ENCODE data around the gene FCN2. TPM values are rescaled to one million over a fixed set of nuclear protein-coding genes. Genes with fewer than 3 reads are reported as not detected.

Gene FCN2
- not detected in 2 replicates for total RNA-seq (2011; cell fraction: chromatin; rRNA removed; ENCODE audit: low replicate concordance)
- not detected in 2 replicates for total RNA-seq (2011; cell fraction: nucleolus; rRNA removed)
- not detected in 2 replicates for total RNA-seq (2011; cell fraction: nucleoplasm; rRNA removed)
- total RNA-seq (2014; rRNA removed) (not detected in 2 replicates), total RNA-seq (2014; rRNA removed; fragmentation: Illumina TruSeq; extraction: Trizol) (not detected in 2 replicates), total RNA-seq (2015; rRNA removed; fragmentation: Illumina TruSeq; extraction: Trizol) (not detected in 2 replicates), total RNA-seq (2021) (not detected in 2 replicates), polyA plus RNA-seq (2011; rRNA removed) (not detected in 2 replicates), polyA plus RNA-seq (2014; fragmentation: Illumina TruSeq; extraction: Trizol) (not detected in 2 replicates), polyA plus RNA-seq (2014; fragmentation: Nextera tagmentation; extraction: Ambion mirVana) (not detected), polyA plus RNA-seq (2014; rRNA removed) (not detected in 2 replicates), polyA minus RNA-seq (2011; rRNA and poly(A)+ RNA removed) (not detected in 2 replicates), Bru-seq, nascent RNA (not detected), BruChase-seq, experiment 1, labeled RNA remaining after a 2-hour chase (not detected), BruChase-seq, experiment 2, labeled RNA remaining after a 6-hour chase (not detected)
- not detected in 2 replicates for polyA plus RNA-seq (2011; cell fraction: cytosol; rRNA removed)
- not detected in 2 replicates for polyA plus RNA-seq (2011; cell fraction: nucleus; rRNA removed)
- polyA plus RNA-seq (2012): not detected in 2 replicates
- polyA minus RNA-seq (2011; cell fraction: cytosol; rRNA and poly(A)+ RNA removed): not detected in 2 replicates
- not detected in 2 replicates for polyA minus RNA-seq (2011; cell fraction: nucleus; rRNA and poly(A)+ RNA removed)
- long read RNA-seq, experiment 1: 0 reads
- long read RNA-seq, experiment 2: 0 reads
- long read RNA-seq, experiment 3: 0 reads

DNA sequence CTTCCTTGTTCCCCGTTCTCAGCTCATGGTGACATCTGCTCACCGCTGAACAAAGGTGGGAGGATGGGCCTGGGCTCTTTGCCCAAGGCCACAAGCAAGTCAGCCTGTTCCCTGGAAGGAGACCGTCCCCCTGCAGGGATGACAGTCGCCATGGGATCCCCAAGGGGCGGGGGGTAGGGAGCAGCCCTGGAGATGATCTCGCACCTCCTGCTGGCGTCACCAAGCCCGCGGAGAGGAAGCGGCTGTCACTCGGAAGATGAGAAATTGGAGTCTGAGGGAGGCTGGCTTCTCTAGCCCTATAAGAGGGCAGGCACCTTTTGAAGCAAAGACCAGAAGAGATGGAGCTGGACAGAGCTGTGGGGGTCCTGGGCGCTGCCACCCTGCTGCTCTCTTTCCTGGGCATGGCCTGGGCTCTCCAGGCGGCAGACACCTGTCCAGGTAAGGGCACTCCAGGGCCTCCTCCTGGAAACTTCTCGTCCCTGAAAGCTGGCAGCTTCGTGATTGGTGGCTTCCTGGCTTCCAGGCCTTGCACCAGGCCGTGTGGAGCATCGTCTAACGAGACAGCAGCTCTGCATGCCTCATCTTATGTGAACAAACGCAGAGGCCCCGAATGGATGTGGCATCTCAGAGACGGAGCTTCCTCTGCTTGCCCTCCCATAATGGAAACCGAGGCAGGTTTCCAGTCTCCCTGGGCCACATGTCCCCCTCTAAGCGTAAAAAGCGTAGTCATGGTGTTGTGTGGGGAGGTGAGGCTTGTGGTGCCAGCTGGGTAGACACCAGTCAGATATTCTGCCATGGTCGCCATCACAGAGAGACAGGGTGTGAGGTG lies at the start of gene FCN2:
Gene FCN2 (plus strand): TSS at position 327 of the 829 bp plus-strand sequence. CDS start 12 bp downstream, at position 339.
- no peaks in the 10 kb centered on the region for H3K79me2 ChIP-seq (ENCODE audit: control insufficient read depth, insufficient read depth, low read length)
- DNase-seq (ENCODE audit: extremely low read depth in 1 of 4, low spot score in 3 of 4): no peak
- H3K4me1 ChIP-seq (replicated peaks in 1 of 2; ENCODE audit: control insufficient read depth in 2 of 2, insufficient read depth in 2 of 2, low read length in 2 of 2): no peaks in the 10 kb centered on the region
- ChIA-PET CTCF (ENCODE audit: low intra/inter-chr PET ratio) (no interaction called here), POLR2A (interaction anchor here (1.0 kb wide), 1 partner anchor 8 kb away, joined by 3 read pairs; no protein-coding TSS in a partner anchor)
- in situ Hi-C loops (cut with MboI): no loop called here
- WGBS (ENCODE audit: insufficient coverage, low coverage, missing lambda C conversion rate): 2% methylated on average over 24 of the region's 25 CpGs
- no peaks in the 10 kb centered on the region for H3K9me3 ChIP-seq (replicated peaks; ENCODE audit: control insufficient read depth, insufficient read depth, low read depth, low read length)
- H2AFZ ChIP-seq (ENCODE audit: low read depth, low read length): no peak within 1 kb of the TSS
- H3K4me2 ChIP-seq (ENCODE audit: insufficient read depth, low read length): no peak within 1 kb of the TSS
- H3K27ac ChIP-seq (ENCODE audit: extremely low read depth, low read depth, low read length): no peak within 1 kb of the TSS
- no TSS peak for BruUV-seq (replicated peaks)
- no peaks in the 10 kb centered on the region for H3K36me3 ChIP-seq (ENCODE audit: control insufficient read depth, insufficient read depth, low read length)
- H3K9ac ChIP-seq (ENCODE audit: insufficient read depth in 1 of 2, low read depth in 2 of 2, low read length in 2 of 2): no peak within 1 kb of the TSS
- ATAC-seq: no peak
- TF ChIP-seq SUPT5H (IDR thresholded peaks at IDR 0.05) (no peak), SMARCC2 (IDR thresholded peaks at IDR 0.05; ENCODE audit: low read depth) (no peak), CHCHD3 (CRISPR knock-in tag; IDR thresholded peaks at IDR 0.05) (no peak), GATA2 (CRISPR knock-in tag; IDR thresholded peaks at IDR 0.05) (no peak), ZNF282 (CRISPR knock-in tag; IDR thresholded peaks at IDR 0.05) (no peak), RBM17 (IDR thresholded peaks at IDR 0.05; ENCODE audit: borderline replicate concordance, low read depth, low read length) (no peak), OTX1 (CRISPR knock-in tag; IDR thresholded peaks at IDR 0.05) (no peak)
- intact Hi-C loops (cut with micrococcal nuclease): no loop called here
- H4K20me1 ChIP-seq (replicated peaks; ENCODE audit: control insufficient read depth, insufficient read depth, low read length): 0 out of 2 replicates have a peak, but pooled peaks cover 4% of the 10 kb centered on the region
- H3K27me3 ChIP-seq (ENCODE audit: control insufficient read depth in 2 of 2, insufficient read depth in 2 of 2, low read length in 2 of 2): peaks cover 0 to 39% of the 10 kb centered on the region in 2 experiments; a peak in 3 of 5 replicates
- no peak within 1 kb of the TSS for H3K4me3 ChIP-seq
- FAIRE-seq: no peak
- H3K9me1 ChIP-seq (ENCODE audit: control insufficient read depth, insufficient read depth, low read length): no peaks in the 10 kb centered on the region

Measured in K562 (cell line).